Tibial artery (tissue), 4 donors: ENCODE results near the gene TGFBR3.
A peak's percentile ranks its signal among the peaks of the same experiment; 100 is the strongest.

Experiments
- DNase-seq, 2 donors: peaks; one replicate each; pipeline ENCODE4 v3.0.0-alpha.2; 2019
- H3K27ac ChIP-seq, 2 donors: fragments of 200-600 bp; sonication (generic) in 1 of 2; 1 replicate in 1 of 2; 2 replicates in 1 of 2; pipeline ENCODE4 v1.5.1; 2018 to 2019; ENCODE audit warnings: mild to moderate bottlenecking in 1 of 2
- H3K27me3 ChIP-seq, 2 donors: fragments of 200-600 bp; sonication (generic) in 1 of 2; one replicate each; pipeline versions ENCODE4 v1.5.1 to v1.6.0; 2016 to 2019
- H3K36me3 ChIP-seq, 3 donors: fragments of 200-600 bp; sonication (generic) in 2 of 3; one replicate each; pipeline ENCODE4 v1.5.1; 2016 to 2019; ENCODE audit warnings: mild to moderate bottlenecking in 2 of 3
- H3K4me1 ChIP-seq, 4 donors: fragments of 200-600 bp; sonication (generic) in 2 of 4; 1 replicate in 3 of 4; 2 replicates in 1 of 4; pipeline ENCODE4 v1.5.1; 2016 to 2019
- H3K4me3 ChIP-seq, 2 donors: fragments of 200-600 bp; sonication (generic) in 1 of 2; 1 replicate in 1 of 2; 2 replicates in 1 of 2; pipeline ENCODE4 v1.5.1; 2018 to 2019; ENCODE audit warnings: mild to moderate bottlenecking in 2 of 2
- H3K9me3 ChIP-seq, 3 donors: fragments of 200-600 bp; sonication (generic) in 1 of 3; one replicate each; pipeline ENCODE4 v1.5.1; 2016 to 2019
- CTCF ChIP-seq, 2 experiments: fragments of 200-600 bp in 1 of 2; fragments of 450-650 bp in 1 of 2; IDR thresholded peaks; one replicate each; pipeline ENCODE4 v1.5.1; 2017 to 2019; ENCODE audit warnings: antibody characterized with exemption in 2 of 2, mild to moderate bottlenecking in 1 of 2, moderate library complexity in 1 of 2
- intact Hi-C: fragments of 100-400 bp; cut with DNase I; formaldehyde crosslinking; loops from one replicate; pipeline ENCODE4 v1.15.0; 2023; ENCODE audit warnings: low total_unique reads

TGFBR3 gene

GRCh38 chr1:91787919-91788318 lies 98.0 kb downstream of the TGFBR3 start:
- DNase-seq: no peak
- H3K4me3 ChIP-seq: no peak overlapping the region
- peaks cover 7 to 52% (median 28%) of the 10 kb centered on the region in 4 donors for H3K4me1 ChIP-seq
- no peak for TF ChIP-seq CTCF (IDR thresholded peaks at IDR 0.05)
- no peaks in the 10 kb centered on the region for H3K36me3 ChIP-seq
- no peaks in the 10 kb centered on the region for H3K27me3 ChIP-seq
- H3K27ac ChIP-seq: no peak overlapping the region
- intact Hi-C loops: no loop called here
- H3K9me3 ChIP-seq: no peaks in the 10 kb centered on the region

GRCh38 chr1:91784616-91785015 lies 101.3 kb downstream of the TGFBR3 start:
- Histone ChIP-seq H3K9me3 (no peaks in the 10 kb centered on the region), H3K36me3 (no peaks in the 10 kb centered on the region), H3K4me1 (peaks cover 8 to 69% (median 36%) of the 10 kb centered on the region in 4 donors), H3K4me3 (no peak overlapping the region), H3K27ac (peak overlapping the region; percentile 58 to 70), H3K27me3 (no peaks in the 10 kb centered on the region)
- TF ChIP-seq CTCF (IDR thresholded peaks at IDR 0.05): no peak
- DNase-seq: no peak
- intact Hi-C loops: loop anchor here (5.0 kb wide), 1 partner anchor 148 kb away; no protein-coding TSS in a partner anchor

- peaks cover 8 to 65% (median 38%) of the 10 kb centered on the region in 4 donors for H3K4me1 ChIP-seq
- no peak for DNase-seq
- intact Hi-C loops: loop anchor here (5.0 kb wide), 1 partner anchor 148 kb away; no protein-coding TSS in a partner anchor
- H3K9me3 ChIP-seq: no peaks in the 10 kb centered on the region
- H3K4me3 ChIP-seq: no peak overlapping the region
- peak overlapping the region; percentile 58 to 70 for H3K27ac ChIP-seq
- no peak for TF ChIP-seq CTCF (IDR thresholded peaks at IDR 0.05)
- H3K27me3 ChIP-seq: no peaks in the 10 kb centered on the region
- no peaks in the 10 kb centered on the region for H3K36me3 ChIP-seq
These were observed 101.8 kb downstream of the TGFBR3 start for GRCh38 chr1:91784191-91784590.

- Histone ChIP-seq H3K36me3 (no peaks in the 10 kb centered on the region), H3K27ac (peak overlapping the region; percentile 58 to 70), H3K4me1 (peaks cover 8 to 59% (median 38%) of the 10 kb centered on the region in 4 donors), H3K9me3 (no peaks in the 10 kb centered on the region), H3K4me3 (no peak overlapping the region), H3K27me3 (no peaks in the 10 kb centered on the region)
- intact Hi-C loops: loop anchor here (5.0 kb wide), 1 partner anchor 149 kb away; no protein-coding TSS in a partner anchor
- TF ChIP-seq CTCF (IDR thresholded peaks at IDR 0.05): no peak
- no peak for DNase-seq
These were observed 102.4 kb downstream of the TGFBR3 start for GRCh38 chr1:91783423-91784170.

GRCh38 chr1:91781901-91782622 lies 103.9 kb downstream of the TGFBR3 start:
- intact Hi-C loops: loop anchor here (5.0 kb wide), 1 partner anchor 150 kb away; no protein-coding TSS in a partner anchor
- DNase-seq: no peak
- peaks cover 8 to 52% (median 42%) of the 10 kb centered on the region in 4 donors for H3K4me1 ChIP-seq
- peak overlapping the region; percentile 58 to 70 for H3K27ac ChIP-seq
- H3K9me3 ChIP-seq: no peaks in the 10 kb centered on the region
- H3K36me3 ChIP-seq: no peaks in the 10 kb centered on the region
- no peak overlapping the region for H3K4me3 ChIP-seq
- no peaks in the 10 kb centered on the region for H3K27me3 ChIP-seq
- no peak for TF ChIP-seq CTCF (IDR thresholded peaks at IDR 0.05)
